ENCODE measurements around the gene LIX1. TPM values are rescaled to one million over a fixed set of nuclear protein-coding genes. Genes with fewer than 3 reads are reported as not detected.

LIX1 gene
- total RNA-seq, 3 donors from 2014 or later (not counting 1 experiment from before 2014, with no cell fraction given): not detected

DNA sequence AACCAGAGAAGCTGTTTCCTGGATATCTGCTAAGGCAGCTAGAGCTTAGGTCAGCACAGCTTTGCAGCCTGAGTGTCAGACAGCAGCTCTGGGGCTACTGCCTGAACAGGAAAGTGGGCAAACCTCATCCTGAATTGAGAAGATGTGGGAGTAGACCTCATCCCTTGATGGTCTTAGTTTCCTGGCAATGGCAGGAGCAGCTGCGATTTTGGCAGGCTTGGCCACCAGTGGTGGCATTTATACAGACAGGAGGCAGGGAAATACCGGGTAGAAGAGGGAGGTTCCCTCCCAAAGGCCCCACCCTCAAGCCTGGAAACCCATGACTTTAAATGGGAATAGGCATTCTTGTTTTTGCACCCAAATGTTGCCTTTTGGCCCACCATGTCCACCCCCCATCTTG lies 69.7 kb downstream of the LIX1 start:
- WGBS (ENCODE audit: insufficient coverage): 85% methylated on average over 2 of the region's 2 CpGs
- DNase-seq (no peak), ATAC-seq (no peak)
- Histone ChIP-seq H3K27ac (ENCODE audit: low read length) (no peak overlapping the region), H3K4me1 (ENCODE audit: control insufficient read depth, insufficient read depth, low read length) (no peaks in the 10 kb centered on the region), H3K27me3 (ENCODE audit: control insufficient read depth, insufficient read depth, low read length) (no peaks in the 10 kb centered on the region), H3K36me3 (ENCODE audit: control insufficient read depth, insufficient read depth, low read length) (no peaks in the 10 kb centered on the region), H3K9me3 (ENCODE audit: control insufficient read depth, insufficient read depth, low read length) (no peaks in the 10 kb centered on the region), H3K4me3 (ENCODE audit: low read length) (no peak overlapping the region)
- no peak overlapping the region for H3K4me3 Mint-ChIP-seq
- H3K27me3 Mint-ChIP-seq (ENCODE audit: low read depth in 2 of 2): no peaks in the 10 kb centered on the region
- no peaks in the 10 kb centered on the region for H3K9me3 Mint-ChIP-seq
- H3K36me3 Mint-ChIP-seq: no peaks in the 10 kb centered on the region
- TF ChIP-seq, protein P1, sequence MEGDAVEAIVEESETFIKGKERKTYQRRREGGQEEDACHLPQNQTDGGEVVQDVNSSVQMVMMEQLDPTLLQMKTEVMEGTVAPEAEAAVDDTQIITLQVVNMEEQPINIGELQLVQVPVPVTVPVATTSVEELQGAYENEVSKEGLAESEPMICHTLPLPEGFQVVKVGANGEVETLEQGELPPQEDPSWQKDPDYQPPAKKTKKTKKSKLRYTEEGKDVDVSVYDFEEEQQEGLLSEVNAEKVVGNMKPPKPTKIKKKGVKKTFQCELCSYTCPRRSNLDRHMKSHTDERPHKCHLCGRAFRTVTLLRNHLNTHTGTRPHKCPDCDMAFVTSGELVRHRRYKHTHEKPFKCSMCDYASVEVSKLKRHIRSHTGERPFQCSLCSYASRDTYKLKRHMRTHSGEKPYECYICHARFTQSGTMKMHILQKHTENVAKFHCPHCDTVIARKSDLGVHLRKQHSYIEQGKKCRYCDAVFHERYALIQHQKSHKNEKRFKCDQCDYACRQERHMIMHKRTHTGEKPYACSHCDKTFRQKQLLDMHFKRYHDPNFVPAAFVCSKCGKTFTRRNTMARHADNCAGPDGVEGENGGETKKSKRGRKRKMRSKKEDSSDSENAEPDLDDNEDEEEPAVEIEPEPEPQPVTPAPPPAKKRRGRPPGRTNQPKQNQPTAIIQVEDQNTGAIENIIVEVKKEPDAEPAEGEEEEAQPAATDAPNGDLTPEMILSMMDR (IDR thresholded peaks at IDR 0.05): no peak
- H3K27ac Mint-ChIP-seq: no peak overlapping the region
- no peaks in the 10 kb centered on the region for H3K4me1 Mint-ChIP-seq
- intact Hi-C loops (cut with micrococcal nuclease): no loop called here

DNA sequence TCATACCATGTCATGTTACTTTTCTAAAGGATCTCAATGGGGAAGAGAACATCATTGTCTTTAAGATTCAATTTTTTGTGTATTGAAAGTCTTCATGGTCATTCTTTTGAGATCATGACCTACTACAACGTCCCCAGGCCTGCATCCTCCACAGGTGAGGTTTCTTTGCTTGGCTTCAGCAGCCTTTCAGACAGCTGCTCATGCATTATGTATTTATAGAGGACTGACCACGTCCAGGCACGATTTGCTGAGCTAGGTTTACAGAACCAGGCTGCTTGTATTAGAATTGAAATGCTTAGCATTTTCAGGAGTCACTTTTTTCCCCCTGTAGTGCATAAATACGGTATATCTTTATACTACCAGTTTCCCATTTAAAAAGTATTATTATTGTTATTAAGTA lies 70.4 kb downstream of the LIX1 start:
- Mint-ChIP-seq H3K27me3 (ENCODE audit: low read depth in 2 of 2) (no peaks in the 10 kb centered on the region), H3K27ac (no peak overlapping the region), H3K36me3 (no peaks in the 10 kb centered on the region), H3K4me1 (no peaks in the 10 kb centered on the region), H3K9me3 (no peaks in the 10 kb centered on the region), H3K4me3 (no peak overlapping the region)
- ATAC-seq (no peak), DNase-seq (no peak)
- H3K27ac ChIP-seq (ENCODE audit: low read length): no peak overlapping the region
- TF ChIP-seq, protein P1 (IDR thresholded peaks at IDR 0.05): no peak
- H3K36me3 ChIP-seq (ENCODE audit: control insufficient read depth, insufficient read depth, low read length): no peaks in the 10 kb centered on the region
- 91% methylated on average over 3 of the region's 4 CpGs for WGBS (ENCODE audit: insufficient coverage)
- intact Hi-C loops (cut with micrococcal nuclease): no loop called here
- no peaks in the 10 kb centered on the region for H3K9me3 ChIP-seq (ENCODE audit: control insufficient read depth, insufficient read depth, low read length)
- no peaks in the 10 kb centered on the region for H3K27me3 ChIP-seq (ENCODE audit: control insufficient read depth, insufficient read depth, low read length)
- no peaks in the 10 kb centered on the region for H3K4me1 ChIP-seq (ENCODE audit: control insufficient read depth, insufficient read depth, low read length)
- no peak overlapping the region for H3K4me3 ChIP-seq (ENCODE audit: low read length)

- no peak for ATAC-seq
- Mint-ChIP-seq H3K27me3 (ENCODE audit: low read depth in 2 of 2) (no peaks in the 10 kb centered on the region), H3K4me3 (no peak overlapping the region), H3K9me3 (no peaks in the 10 kb centered on the region), H3K36me3 (no peaks in the 10 kb centered on the region), H3K4me1 (no peaks in the 10 kb centered on the region), H3K27ac (no peak overlapping the region)
- Histone ChIP-seq H3K36me3 (ENCODE audit: control insufficient read depth, insufficient read depth, low read length) (no peaks in the 10 kb centered on the region), H3K27ac (ENCODE audit: low read length) (no peak overlapping the region), H3K4me3 (ENCODE audit: low read length) (no peak overlapping the region), H3K4me1 (ENCODE audit: control insufficient read depth, insufficient read depth, low read length) (no peaks in the 10 kb centered on the region), H3K27me3 (ENCODE audit: control insufficient read depth, insufficient read depth, low read length) (no peaks in the 10 kb centered on the region), H3K9me3 (ENCODE audit: control insufficient read depth, insufficient read depth, low read length) (no peaks in the 10 kb centered on the region)
- TF ChIP-seq, protein P1 (IDR thresholded peaks at IDR 0.05): no peak
- WGBS (ENCODE audit: insufficient coverage): 76% methylated on average over 6 of the region's 8 CpGs
- DNase-seq: no peak
- intact Hi-C loops (cut with micrococcal nuclease): no loop called here
Measured at GRCh38 chr5:97071101-97071500, 71.3 kb downstream of the LIX1 start.

- no peaks in the 10 kb centered on the region for H3K36me3 Mint-ChIP-seq
- intact Hi-C loops (cut with micrococcal nuclease): no loop called here
- TF ChIP-seq, protein P1 (IDR thresholded peaks at IDR 0.05): no peak
- no peak for DNase-seq
- H3K27me3 Mint-ChIP-seq (ENCODE audit: low read depth in 2 of 2): no peaks in the 10 kb centered on the region
- no peaks in the 10 kb centered on the region for H3K4me1 ChIP-seq (ENCODE audit: control insufficient read depth, insufficient read depth, low read length)
- no peak overlapping the region for H3K4me3 Mint-ChIP-seq
- no peaks in the 10 kb centered on the region for H3K27me3 ChIP-seq (ENCODE audit: control insufficient read depth, insufficient read depth, low read length)
- no peaks in the 10 kb centered on the region for H3K36me3 ChIP-seq (ENCODE audit: control insufficient read depth, insufficient read depth, low read length)
- no peak overlapping the region for H3K4me3 ChIP-seq (ENCODE audit: low read length)
- no peak overlapping the region for H3K27ac ChIP-seq (ENCODE audit: low read length)
- ATAC-seq: no peak
- H3K27ac Mint-ChIP-seq: no peak overlapping the region
- no peaks in the 10 kb centered on the region for H3K4me1 Mint-ChIP-seq
- H3K9me3 ChIP-seq (ENCODE audit: control insufficient read depth, insufficient read depth, low read length): no peaks in the 10 kb centered on the region
- no peaks in the 10 kb centered on the region for H3K9me3 Mint-ChIP-seq
Measured at GRCh38 chr5:97070234-97070633, 72.2 kb downstream of the LIX1 start.
